Measurements from ENCODE around the gene TAS2R42.
A peak's percentile ranks its signal among the peaks of the same experiment; 100 is the strongest.

TAS2R42 gene, protein sequence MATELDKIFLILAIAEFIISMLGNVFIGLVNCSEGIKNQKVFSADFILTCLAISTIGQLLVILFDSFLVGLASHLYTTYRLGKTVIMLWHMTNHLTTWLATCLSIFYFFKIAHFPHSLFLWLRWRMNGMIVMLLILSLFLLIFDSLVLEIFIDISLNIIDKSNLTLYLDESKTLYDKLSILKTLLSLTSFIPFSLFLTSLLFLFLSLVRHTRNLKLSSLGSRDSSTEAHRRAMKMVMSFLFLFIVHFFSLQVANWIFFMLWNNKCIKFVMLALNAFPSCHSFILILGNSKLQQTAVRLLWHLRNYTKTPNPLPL

DNA sequence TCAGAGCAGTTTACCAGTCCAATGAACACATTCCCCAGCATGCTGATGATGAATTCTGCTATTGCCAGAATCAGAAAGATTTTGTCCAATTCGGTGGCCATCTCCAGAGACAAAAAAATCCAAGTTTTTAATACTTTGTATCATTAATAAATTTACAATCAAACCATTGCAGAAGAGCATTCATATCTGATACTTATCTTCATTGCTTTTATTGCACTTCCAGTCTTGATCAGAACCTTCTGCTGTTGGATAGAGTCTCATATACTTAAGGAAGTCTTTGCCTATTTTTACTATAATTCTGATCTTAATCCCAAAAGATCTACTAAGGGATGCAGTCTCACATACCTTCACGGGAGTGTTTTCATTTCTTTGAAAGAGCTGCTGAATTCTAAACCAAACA lies at the start of gene TAS2R42:
TSS of gene TAS2R42 (minus strand) at position 101 of the 400 bp plus-strand sequence. CDS start at position 101, 0 bp downstream.
- no peak for DNase-seq (ENCODE audit: low read depth, low spot score)

DNA sequence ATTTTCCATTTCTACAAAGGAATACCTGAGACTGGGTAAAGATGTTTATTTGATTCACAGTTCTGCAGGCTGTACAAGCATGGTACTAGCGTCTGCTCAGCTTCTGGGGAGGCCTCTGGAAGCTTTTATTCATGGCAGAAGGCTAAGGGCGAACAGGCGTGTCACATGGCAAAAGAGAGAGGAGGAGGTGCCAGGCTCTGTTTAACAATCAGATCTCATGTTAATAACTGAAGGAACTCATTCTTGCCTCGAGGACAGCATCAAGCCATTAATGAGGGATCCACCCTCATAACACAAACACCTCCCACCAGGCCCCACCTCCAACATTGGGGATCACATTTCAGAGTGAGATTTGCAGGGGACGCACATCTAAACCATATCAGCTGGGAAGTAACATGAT lies 46.8 kb upstream of the TAS2R42 start:
- no peak for DNase-seq (ENCODE audit: low read depth, low spot score)

DNA sequence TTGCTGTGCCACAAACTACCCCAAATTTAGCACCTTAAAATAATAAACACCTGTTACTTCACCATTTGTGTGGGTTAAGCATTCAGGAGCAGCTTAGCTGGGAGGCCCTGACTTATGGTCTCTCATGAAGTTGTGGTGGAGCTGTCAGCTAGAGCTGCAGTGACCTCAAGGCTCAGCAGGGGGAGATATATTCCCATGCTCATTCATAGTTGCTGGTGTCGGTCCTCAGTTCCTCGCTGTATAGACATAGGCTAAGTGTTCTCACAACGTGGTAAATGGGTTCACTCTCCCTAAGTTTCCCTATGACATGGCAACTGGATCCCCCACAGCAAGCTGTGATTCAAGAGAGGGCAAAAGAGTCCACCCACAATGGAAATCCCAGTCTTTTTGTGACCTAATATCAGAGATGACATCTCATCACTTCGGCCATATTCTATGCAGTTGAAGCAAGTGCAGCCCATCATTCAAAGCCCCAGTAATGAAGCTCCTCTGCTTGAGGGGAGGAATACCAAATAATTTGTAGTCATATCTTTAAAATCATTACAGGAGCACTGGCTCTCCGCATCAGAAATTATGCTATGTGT lies 41.7 kb upstream of the TAS2R42 start:
- peak; percentile 80 for DNase-seq (ENCODE audit: low read depth, low spot score)

DNA sequence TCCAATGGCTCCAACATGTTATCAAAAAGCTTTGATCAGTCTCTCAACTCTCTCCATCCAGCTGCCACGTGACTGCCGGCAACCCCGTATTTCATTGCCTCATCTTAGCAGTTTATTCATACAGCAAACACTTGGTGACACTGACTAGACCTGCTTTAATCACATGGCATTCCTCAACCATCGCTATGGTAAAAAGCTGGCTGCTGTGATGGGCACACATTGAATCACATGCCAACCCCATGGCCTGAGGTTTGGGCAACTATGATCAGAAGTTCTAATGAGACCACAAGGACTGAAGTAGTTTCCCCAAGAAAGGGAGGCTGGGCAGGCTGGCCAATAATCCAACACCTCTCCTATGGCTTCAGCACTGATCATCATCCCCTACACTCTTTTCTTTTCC lies 40.6 kb upstream of the TAS2R42 start:
- no peak for DNase-seq (ENCODE audit: low read depth, low spot score)

DNA sequence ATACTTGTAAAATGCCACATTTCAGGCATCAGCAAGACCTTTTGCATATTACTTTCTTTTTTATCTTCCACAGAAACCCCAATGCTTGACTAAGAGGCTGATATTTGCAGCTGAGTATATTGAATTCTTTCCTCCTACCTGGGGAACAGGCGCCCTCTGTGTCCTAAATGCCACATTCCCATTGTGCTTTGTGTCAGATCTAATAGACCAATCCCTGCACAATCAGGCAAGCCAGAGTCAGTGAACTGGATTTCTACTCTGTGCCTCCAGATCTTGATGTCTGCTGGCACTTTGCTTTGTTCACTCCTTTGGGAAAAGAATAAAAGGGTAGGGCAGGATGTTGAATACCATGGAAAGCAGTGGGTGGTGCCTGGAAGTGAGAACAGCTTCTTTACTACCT lies 22.4 kb upstream of the TAS2R42 start:
- no peak for DNase-seq (ENCODE audit: low read depth, low spot score)

DNA sequence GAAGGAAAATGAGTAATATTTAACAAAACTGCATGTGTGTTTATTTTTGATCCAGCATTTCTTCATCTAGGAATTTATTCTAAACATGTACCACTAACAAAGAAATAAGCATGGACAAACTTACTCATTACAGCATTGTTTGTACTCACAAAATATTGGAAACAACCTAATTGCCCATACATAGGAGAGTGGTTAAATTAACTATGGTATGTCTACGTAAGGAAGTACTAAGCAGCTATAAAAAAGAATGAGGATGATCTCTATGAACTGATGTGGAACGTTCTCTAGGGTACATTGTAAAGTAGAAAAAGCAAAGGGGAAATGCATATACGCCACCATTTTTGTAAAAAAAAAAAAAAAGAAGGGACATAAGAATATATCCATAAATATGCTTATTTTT lies 17.4 kb upstream of the TAS2R42 start:
- no peak for DNase-seq (ENCODE audit: low read depth, low spot score)

DNA sequence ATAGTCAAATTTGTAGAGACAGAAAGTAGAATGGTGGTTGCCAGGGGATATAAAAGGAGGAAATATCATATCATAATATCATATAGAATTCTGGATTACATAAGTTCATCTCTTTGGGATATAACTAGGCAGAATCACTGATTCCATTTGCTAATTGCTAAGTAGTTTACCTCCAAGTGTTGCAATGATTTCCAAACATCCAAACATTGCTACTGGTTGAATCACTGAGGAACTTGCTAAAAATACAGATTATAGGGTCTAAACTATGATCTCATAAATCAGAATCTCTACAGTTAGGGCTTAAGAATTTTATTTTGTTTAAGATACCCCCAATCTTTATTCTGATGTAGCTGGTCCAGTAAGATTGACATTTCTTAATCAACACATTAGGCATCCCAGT lies 16.1 kb upstream of the TAS2R42 start:
- DNase-seq (ENCODE audit: low read depth, low spot score) = no peak

DNA sequence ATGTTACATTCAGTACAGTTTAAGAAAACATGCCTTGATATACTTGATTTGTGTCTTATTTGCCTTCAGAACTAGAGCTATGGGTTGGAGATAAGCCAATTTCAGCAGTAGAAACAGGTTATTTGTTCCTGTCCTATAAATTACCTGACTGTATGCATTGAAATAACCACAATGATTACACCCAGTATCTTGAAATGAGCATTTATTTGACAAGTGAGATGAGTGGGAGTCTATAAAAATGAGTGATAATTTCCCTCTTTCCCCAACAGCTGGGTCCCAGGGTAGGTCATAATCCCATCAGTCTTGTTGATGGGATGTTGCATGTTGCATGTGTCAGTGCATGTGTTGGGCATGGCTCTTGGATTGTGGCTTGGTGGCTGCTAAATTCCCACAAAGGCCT lies 3.7 kb downstream of the TAS2R42 start:
- DNase-seq (ENCODE audit: low read depth, low spot score) = no peak

DNA sequence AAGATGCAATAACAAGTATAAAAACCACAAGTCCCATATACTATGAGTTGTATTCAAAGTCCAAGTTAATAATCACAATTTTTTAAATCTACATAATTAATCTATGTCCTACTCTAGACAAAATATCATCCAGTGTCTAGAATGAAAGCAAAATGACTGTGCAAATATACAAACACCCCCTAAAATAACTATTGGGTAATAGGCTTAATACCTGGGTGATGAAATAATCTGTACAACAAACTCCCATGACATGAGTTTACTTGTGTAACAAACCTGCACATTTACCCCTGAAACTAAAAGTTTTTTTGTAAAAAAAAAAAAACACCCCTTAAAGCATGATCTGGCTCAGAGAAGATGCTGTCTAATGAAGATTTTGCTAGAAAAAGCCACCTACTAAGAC lies 4.2 kb downstream of the TAS2R42 start:
- DNase-seq (ENCODE audit: low read depth, low spot score) = no peak

DNA sequence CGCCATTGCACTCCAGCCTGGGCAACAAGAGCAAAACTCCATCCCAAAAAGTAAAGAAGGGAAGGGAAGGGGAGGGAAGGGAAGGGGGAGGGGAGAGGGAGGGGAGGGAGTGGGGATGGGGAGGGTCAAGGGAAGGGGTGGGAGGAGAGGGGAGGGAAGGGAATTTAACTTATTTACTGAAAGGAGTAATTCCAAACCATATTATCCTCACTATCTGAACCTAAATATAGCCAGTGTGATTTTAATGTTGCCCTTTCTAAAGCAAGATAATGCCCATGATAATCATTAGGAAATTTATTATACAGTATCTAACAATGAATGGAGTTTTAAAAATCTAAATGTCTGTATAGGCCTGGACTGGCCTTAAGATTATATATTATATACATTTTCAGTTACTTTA lies 8.5 kb downstream of the TAS2R42 start:
- DNase-seq (ENCODE audit: low read depth, low spot score) = no peak

DNA sequence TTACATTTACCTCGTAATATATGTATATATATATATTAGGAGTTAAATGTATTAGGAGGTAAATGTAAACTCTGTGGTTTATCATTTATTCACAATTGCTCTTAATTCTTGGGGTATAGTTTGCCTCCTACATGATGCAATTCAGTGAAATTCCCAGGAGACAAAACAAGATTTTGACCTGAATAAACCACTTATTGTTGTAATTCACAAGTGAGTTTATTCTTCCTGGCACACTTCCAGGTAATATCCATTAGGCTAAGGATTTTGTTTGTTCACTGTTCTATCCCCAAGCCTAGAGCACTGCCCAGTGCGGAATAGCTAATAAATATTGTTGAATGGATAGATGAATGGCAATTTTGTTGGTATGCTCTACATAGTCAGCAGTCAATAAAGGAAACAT lies 12.7 kb downstream of the TAS2R42 start:
- DNase-seq (ENCODE audit: low read depth, low spot score) = no peak

DNA sequence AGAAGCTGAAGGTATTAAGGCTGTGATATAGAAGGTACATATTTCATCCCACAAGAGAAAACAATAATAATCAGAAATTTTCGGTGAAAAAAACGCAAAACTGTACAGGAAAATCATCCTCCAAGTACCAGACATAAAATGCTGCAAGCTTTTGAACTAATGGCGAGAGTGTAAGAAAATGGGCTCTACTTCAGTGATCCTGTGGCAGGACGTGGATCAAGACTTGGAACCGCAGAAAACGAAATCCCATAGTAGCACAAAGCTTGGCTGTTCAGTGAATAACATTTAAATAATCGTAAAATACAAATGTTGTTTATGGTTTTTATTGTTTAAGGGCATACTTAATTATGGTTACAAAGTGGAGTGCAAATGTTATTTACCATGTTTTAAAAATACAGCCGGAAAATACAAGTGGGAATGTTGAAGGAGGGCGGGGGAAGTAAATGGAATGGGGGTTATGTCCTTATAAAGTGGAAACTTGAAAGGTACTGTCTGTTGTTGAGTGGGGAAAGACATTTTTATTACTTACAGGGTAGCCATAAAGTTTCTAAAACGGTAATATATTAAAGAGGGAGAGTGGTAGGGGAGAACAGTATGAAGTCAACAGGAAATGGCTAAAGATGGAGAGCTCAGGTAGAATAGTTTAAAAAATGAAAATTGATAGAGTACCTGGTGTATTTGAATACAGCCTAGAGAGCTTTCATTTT lies 14.6 kb downstream of the TAS2R42 start:
- DNase-seq (ENCODE audit: low read depth, low spot score) = no peak

DNA sequence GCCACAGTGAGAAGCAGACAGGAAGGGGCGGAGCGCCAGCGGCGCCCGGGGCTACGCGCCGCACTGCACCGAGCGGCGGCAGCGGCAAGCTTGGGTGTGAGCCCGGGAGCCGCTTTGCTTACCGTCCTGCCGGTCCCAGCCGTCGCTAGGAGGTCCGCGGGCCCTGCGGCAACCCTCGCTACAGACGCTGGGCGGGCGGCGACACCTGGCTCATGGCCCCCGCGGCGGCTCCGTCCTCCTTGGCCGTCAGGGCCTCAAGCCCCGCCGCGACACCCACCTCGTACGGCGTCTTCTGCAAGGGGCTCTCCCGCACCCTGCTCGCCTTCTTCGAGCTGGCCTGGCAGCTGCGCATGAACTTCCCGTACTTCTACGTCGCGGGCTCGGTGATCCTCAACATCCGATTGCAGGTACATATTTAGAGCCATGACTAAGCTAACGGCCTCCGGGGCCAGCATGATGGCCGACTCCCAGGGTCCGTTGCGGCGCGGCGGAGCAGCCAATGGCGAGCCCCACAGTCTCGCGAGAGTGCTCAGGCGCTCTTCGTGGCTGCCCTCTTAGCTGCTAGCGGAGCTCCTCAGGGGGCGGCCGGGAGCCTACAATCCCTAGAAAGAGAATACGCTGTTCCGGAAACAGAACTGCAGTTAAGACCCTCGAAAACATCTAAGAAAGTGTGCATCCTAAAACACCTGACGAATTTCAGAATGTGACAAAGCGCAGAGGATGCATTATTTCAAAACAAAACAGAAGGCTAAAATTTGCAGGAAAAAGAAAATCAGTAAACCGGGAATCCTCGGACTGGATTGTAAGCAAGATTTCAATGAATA lies 15.4 kb downstream of the TAS2R42 start, which contains the start of gene SMIM10L1:
TSS of gene SMIM10L1 (plus strand) at position 50 of the 824 bp plus-strand sequence. CDS start at position 213, 163 bp downstream.
- peak; percentile 95 for DNase-seq (ENCODE audit: low read depth, low spot score)

DNA sequence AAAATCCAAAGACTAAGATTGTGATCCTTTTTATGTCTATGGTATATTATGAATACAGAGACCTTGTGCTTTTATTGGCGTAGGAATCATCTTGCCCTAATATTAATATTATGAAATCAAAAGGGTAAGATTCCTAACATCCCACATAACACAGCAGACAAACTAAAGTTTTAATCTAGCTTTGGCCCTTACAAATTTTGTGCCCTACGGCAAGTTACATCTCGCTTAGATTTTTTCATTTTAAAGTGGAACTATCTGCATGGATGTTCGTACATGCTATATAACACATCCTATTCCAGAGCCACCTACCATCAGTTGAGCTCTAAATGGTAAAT lies 16.0 kb downstream of the TAS2R42 start:
- DNase-seq (ENCODE audit: low read depth, low spot score) = no peak

DNA sequence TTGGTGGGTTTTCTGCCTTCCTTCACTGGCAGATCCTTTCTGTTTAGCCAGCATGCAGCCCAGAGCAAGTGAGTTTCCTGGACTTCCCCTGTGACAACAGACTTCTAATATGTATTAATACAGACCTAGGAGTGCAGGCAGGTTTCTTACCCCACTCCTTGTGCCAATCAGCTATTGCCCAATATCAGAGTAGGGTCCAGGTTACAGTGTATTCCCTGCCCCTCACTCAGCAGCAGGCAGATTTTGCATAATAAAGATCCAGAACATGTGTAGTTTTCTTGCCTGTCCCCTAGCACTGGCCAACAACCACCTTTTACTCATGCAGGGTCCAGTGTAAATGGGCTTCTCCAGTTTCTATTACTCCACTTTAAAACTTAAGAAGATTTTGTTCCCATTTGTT lies 20.4 kb downstream of the TAS2R42 start:
- no peak for DNase-seq (ENCODE audit: low read depth, low spot score)

DNA sequence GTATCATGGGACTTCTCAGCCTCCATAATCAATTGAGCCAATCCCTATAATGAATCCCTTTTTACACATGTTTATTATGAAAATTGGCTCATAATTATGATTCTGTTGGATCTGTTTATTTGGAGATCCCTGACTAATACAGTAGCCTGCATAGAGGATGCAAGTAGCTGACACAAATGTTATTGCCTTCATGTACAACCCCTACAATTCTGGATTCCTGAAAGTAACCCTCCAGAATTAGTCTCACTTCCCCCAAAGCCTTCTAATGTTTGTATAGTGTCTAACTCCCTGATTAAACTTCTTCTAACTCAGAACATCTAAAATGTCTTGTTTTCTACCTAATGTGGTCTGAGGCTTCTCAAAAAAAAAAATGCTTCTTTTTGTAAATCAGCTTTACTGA lies 22.4 kb downstream of the TAS2R42 start:
- no peak for DNase-seq (ENCODE audit: low read depth, low spot score)

DNA sequence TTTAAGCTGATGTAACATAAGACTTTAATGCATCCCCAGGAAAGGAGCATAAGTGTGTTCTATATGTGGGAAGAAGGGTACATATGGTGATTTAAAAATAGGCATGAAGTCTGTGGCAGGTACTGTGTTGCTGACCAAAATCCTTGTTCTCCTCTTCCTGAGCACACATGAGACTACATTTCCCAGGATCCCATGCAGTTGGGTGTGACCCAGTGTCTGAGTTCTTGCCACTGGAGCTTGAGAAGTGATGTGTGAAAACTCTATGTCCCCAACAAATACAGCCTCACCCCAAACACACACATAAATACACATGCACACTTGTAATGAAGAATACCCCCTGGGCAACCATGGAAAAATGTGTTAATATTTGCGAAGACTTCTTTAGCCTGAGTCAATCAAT lies 24.2 kb downstream of the TAS2R42 start:
- no peak for DNase-seq (ENCODE audit: low read depth, low spot score)

DNA sequence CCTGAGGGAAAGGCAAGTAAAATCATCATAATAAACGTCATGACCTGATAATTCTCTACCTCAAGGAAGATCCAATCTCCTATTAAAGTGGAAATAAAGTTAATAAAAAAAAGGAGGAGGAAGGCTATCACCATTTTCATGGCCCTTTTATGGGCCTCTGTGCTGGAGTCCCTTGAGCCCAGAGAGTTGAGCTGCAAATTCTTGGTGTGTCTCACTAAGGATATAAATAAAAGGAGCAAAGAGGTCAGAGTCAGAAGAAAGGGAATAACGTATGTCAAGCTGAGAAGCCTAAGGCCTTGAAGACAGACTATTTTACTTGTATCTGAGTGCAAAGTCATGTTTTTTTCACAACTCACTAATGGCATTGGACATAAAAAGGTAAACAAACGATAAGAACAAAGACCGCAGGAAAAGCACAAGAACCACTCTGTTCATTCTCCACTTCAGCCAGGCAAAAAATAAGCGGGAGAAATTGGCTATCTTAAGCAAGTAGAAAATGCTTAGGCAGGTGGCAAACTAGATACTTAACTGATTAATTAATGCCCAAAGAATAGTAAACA lies 27.8 kb downstream of the TAS2R42 start:
- no peak for DNase-seq (ENCODE audit: low read depth, low spot score)

DNA sequence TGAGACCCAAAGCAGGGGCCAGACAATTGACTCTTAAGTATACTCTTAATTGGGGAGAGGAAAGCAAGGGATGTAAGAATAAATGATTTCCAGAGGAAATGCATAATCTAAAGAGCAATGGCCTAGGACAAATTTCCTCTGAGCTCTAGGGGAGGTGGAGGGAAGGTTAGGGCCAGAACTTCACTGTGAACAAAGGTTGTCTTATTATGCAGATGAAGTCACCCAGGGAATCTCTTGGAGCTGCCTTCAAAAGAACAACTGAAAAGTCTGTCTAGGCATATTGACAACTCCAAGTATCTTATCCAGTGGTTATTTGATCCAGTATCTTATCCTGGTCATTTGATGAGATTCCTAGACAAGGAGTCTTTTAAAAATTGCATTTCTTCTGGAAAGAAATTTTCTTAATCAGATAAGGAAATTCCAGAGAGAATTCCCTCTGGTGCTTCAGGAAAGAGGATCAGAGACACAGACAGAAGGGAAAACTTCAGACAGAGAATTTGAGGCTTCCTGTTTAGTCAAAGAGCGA lies 32.3 kb downstream of the TAS2R42 start:
- DNase-seq (ENCODE audit: low read depth, low spot score) = no peak

DNA sequence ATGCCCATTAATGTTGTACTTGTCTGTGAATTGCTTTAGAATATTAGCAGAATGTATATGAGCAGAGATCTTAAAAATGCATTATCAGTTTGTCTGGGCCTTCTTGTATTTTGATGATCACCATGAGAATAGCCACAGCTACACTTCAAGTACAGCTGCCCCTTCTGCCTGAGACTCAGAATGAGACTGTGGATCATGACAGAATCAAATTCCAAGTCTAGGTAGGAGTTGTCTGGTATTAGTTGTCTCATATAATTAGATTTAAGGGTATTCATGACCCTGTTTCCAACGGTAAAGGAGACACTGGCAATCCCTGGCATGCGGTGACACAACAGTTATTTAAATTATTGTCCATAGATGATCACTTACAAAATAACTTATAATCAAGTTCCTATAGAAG lies 34.0 kb downstream of the TAS2R42 start:
- DNase-seq (ENCODE audit: low read depth, low spot score) = no peak

DNA sequence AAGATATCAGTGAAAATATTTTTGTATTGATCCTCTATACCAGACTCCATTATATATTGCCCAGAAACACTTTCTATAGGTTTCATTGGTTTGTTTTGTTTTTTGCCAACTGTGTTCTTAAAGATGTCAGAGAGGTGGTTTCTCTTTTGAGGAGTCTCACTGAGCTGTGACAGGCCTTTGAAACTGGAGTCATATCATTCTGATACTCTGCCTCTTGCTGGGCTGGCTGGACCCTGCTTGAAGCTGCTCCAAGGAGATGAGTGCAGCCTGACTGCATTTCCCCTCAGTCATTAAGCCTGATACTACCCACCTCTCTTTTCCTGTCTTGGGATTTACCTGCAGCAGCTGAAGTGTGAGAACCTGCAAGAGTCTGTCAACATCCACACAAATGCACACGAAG lies 35.9 kb downstream of the TAS2R42 start:
- DNase-seq (ENCODE audit: low read depth, low spot score) = no peak

DNA sequence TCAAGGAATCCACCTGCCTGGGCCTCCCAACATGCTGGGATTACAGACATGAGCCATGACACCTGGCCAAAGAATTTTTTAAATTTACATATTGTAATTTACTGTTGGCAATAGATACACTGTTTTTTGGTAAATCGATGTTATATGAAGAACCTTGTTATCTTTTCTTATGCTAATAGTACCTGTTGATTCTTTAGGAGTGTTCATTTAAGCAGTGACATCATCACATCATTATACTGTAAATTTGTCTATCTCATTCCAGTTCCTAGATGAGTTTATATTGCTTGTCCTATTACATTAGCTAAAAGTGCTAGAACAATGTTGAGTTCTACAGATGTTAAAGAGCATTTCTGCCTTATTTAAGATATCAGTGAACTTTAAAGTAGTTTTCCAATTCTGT lies 39.3 kb downstream of the TAS2R42 start:
- DNase-seq (ENCODE audit: low read depth, low spot score) = no peak
